Thyroid gland (tissue), 4 donors: ENCODE data around the gene CEP19. TPM values are rescaled to one million over a fixed set of nuclear protein-coding genes. Genes with fewer than 3 reads are reported as not detected.

Experiments used
- DNase-seq, 2 donors: peaks; one replicate each; pipeline ENCODE4 v3.0.0-alpha.2; 2019
- H3K27ac ChIP-seq, 3 donors: fragments of 200-600 bp; sonication (generic); 1 replicate in 2 of 3; 2 replicates in 1 of 3; pipeline ENCODE4 v1.5.1; 2016 to 2019; ENCODE audit warnings: mild to moderate bottlenecking in 1 of 3, moderate library complexity in 1 of 3
- H3K27me3 ChIP-seq: fragments of 200-600 bp; sonication (generic); one replicate; pipeline ENCODE4 v1.5.1; 2019
- H3K36me3 ChIP-seq, 2 donors: fragments of 200-600 bp; sonication (generic); one replicate each; pipeline ENCODE4 v1.5.1; 2016 to 2019
- H3K4me1 ChIP-seq, 2 donors: fragments of 200-600 bp; sonication (generic); one replicate each; pipeline ENCODE4 v1.5.1; 2017 to 2019
- H3K4me3 ChIP-seq, 3 donors: fragments of 200-600 bp; sonication (generic); replicated peaks in 1 of 3; 1 replicate in 2 of 3; 2 replicates in 1 of 3; pipeline ENCODE4 v1.5.1; 2016; ENCODE audit warnings: mild to moderate bottlenecking in 1 of 3
- H3K9me3 ChIP-seq: fragments of 200-600 bp; sonication (generic); one replicate; pipeline ENCODE4 v1.5.1; 2017
- CTCF ChIP-seq, 6 experiments: fragments of 200-600 bp in 3 of 6; fragments of 450-650 bp in 3 of 6; sonication (generic) in 3 of 6; IDR thresholded peaks; one replicate each; pipeline ENCODE4 v1.5.1; 2016 to 2019; ENCODE audit warnings: antibody characterized with exemption in 6 of 6, mild to moderate bottlenecking in 2 of 6, inconsistent platforms in 1 of 6, moderate library complexity in 1 of 6
- POLR2A ChIP-seq, 2 donors: fragments of 450-650 bp; IDR thresholded peaks; one replicate each; pipeline ENCODE4 v1.6.1; 2017; ENCODE audit warnings: antibody characterized with exemption in 2 of 2, mild to moderate bottlenecking in 2 of 2, moderate library complexity in 1 of 2
- WGBS, 2 donors: methylation state at CpG; one replicate each; pipeline ENCODE4 v1.1.5; 2017; 5-methylcytosine and 5-hydroxymethylcytosine counted together
- intact Hi-C: fragments of 100-400 bp; cut with DNase I; formaldehyde crosslinking; loops from one replicate; pipeline ENCODE4 v1.15.1; 2023
- total RNA-seq, 4 donors: library from RNA; depleted of rRNA; stranded (reverse); fragments of >200 nt; gene quantifications; one replicate each; pipeline ENCODE4 v1.2.3, GENCODE V29; 2016

The CEP19 gene
- total RNA-seq, 4 donors from 2014 or later: 1.2 to 5.2 (median 3.8) TPM

DNA sequence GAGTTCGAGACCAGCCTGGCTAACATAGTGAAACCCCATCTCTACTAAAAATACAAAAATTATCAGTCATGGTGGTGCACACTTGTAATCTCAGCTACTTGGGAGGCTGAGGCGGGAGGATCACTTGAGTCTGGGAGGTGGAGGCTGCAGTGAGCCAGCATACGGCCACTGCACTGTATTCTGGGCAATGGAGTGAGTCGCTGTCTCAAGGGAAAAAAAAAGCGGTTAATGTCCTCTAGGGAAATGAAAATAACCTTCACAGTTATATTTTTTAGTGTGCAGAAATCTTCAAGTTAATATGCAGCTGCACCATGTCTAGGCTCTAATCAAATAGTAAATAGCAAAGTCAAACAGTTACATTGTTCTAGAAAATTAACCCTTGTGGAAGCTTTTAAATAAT, 14.8 kb downstream of the CEP19 start:
- no peak overlapping the region for H3K4me3 ChIP-seq
- intact Hi-C loops: no loop called here
- no peaks in the 10 kb centered on the region for H3K36me3 ChIP-seq
- TF ChIP-seq POLR2A (IDR thresholded peaks at IDR 0.05) (no peak), CTCF (IDR thresholded peaks at IDR 0.05) (no peak)
- no peak overlapping the region for H3K27ac ChIP-seq
- no peaks in the 10 kb centered on the region for H3K9me3 ChIP-seq
- DNase-seq: no peak
- 77 to 88% methylated on average over 5 of the region's 5 CpGs for WGBS, 2 donors
- no peaks in the 10 kb centered on the region for H3K27me3 ChIP-seq
- no peaks in the 10 kb centered on the region for H3K4me1 ChIP-seq

DNA sequence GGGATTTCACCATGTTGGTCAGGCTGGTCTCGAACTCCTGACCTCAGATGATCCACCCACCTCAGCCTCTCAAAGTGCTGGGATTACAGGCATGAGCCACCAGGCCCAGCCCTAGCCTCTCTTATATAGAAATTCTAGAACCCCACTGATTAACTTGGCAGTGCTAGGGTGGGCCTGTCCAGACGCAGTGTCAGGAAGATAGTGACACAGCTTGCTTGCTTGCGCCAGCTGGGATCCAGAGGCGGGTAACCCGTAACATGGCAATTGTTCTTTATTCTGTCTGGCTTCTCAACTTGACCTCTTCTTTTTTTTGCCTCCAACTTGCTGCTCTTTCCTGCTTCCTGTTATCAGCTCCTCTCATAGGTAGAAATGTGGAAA, 16.2 kb downstream of the CEP19 start:
- no peak for DNase-seq
- WGBS, 2 donors: 87 to 93% methylated on average over 5 of the region's 5 CpGs

DNA sequence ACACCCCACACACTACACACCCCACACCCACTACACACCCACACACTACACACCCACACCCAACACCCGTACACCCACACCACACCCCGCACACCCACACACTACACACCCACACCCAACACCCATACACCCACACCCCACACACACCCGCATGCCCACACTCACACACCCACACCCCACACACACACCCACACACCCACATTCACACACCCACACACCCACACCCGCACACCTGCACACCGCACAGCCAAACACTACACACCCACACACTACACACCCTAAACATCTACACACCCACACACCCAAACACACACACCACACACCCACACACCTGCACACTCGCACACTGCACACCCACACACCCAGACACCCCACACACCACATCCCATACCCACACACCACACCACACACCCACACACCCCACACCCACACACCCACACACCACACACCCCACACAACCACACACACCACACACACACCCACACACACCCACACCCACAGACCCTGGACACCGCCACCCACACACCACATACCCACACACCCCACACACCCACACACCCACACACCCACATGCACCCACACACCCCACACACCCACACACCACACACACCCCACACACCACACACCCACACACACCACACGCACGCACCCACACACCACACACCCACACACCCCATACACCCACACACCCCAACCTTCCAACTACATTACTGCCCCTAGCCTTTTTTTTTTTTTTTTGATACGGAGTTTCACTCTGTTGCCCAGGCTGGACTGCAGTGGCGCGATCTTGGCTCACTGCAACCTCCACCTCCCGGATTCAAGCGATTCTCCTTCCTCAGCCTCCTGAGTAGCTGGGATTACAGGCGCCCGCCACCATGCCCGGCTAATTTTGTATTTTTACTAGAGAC, 16.9 kb downstream of the CEP19 start:
- WGBS, 2 donors: 95% methylated on average over 17 of the region's 17 CpGs
- no peak overlapping the region for H3K27ac ChIP-seq
- no peaks in the 10 kb centered on the region for H3K9me3 ChIP-seq
- TF ChIP-seq CTCF (IDR thresholded peaks at IDR 0.05): no peak
- no peaks in the 10 kb centered on the region for H3K4me1 ChIP-seq
- H3K4me3 ChIP-seq: no peak overlapping the region
- intact Hi-C loops: no loop called here
- H3K36me3 ChIP-seq: no peaks in the 10 kb centered on the region
- no peaks in the 10 kb centered on the region for H3K27me3 ChIP-seq
- DNase-seq: no peak

More for the DNA sequence above, 16.2 kb downstream of the CEP19 start:
- H3K27ac ChIP-seq: no peak overlapping the region
- TF ChIP-seq POLR2A (IDR thresholded peaks at IDR 0.05) (no peak), CTCF (IDR thresholded peaks at IDR 0.05) (no peak)
- H3K4me1 ChIP-seq: no peaks in the 10 kb centered on the region
- intact Hi-C loops: no loop called here
- no peaks in the 10 kb centered on the region for H3K27me3 ChIP-seq
- no peaks in the 10 kb centered on the region for H3K36me3 ChIP-seq
- H3K9me3 ChIP-seq: no peaks in the 10 kb centered on the region
- H3K4me3 ChIP-seq: no peak overlapping the region

GRCh38 chr3:196694202-196694638, 17.8 kb downstream of the CEP19 start:
- no peaks in the 10 kb centered on the region for H3K4me1 ChIP-seq
- no peaks in the 10 kb centered on the region for H3K27me3 ChIP-seq
- TF ChIP-seq CTCF (IDR thresholded peaks at IDR 0.05): no peak
- TF ChIP-seq POLR2A (IDR thresholded peaks at IDR 0.05): no peak
- no peak overlapping the region for H3K4me3 ChIP-seq
- intact Hi-C loops: no loop called here
- no peak overlapping the region for H3K27ac ChIP-seq
- no peak for DNase-seq
- H3K9me3 ChIP-seq: no peaks in the 10 kb centered on the region
- WGBS, 2 donors: 8 to 33% methylated on average over 1 of the region's 1 CpG
- no peaks in the 10 kb centered on the region for H3K36me3 ChIP-seq

DNA sequence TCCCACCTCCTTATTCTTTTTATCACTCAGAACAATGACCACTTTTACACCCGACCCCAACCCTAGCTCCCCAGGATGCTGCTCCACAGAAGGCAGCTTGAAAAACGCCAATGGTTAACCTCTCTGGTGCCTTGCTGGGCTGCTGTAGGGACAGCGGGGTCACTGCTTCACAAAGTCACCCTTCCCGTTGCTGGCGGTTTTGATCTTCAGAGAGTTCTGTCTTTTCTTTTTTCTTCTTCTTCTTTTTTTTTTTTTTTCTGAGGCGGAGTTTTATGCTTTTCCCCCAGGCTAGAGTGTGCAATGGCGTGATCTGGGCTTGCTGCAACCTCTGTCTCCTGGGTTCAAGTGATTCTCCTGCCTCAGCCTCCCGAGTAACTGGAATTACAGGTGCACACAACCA, 20.7 kb downstream of the CEP19 start:
- TF ChIP-seq CTCF (IDR thresholded peaks at IDR 0.05) (no peak), POLR2A (IDR thresholded peaks at IDR 0.05) (no peak)
- H3K36me3 ChIP-seq: no peaks in the 10 kb centered on the region
- no peak overlapping the region for H3K4me3 ChIP-seq
- no peaks in the 10 kb centered on the region for H3K9me3 ChIP-seq
- H3K27me3 ChIP-seq: no peaks in the 10 kb centered on the region
- no peak overlapping the region for H3K27ac ChIP-seq
- DNase-seq: no peak
- 77 to 88% methylated on average over 8 of the region's 8 CpGs for WGBS, 2 donors
- intact Hi-C loops: no loop called here
- peaks cover 0 to 4% of the 10 kb centered on the region in 2 donors for H3K4me1 ChIP-seq
